Measurements from ENCODE around the gene DNAJC6.

- TF ChIP-seq CTCF (IDR thresholded peaks at IDR 0.05; ENCODE audit: low read depth, low read length, poor library complexity, severe bottlenecking): no peak
- no peak for TF ChIP-seq EZH2phosphoT487 (IDR thresholded peaks at IDR 0.05; ENCODE audit: borderline replicate concordance, low read length)
Observed at GRCh38 chr1:65267683-65268082, 41.7 kb upstream of the DNAJC6 start.
